OCI-LY3 (cell line): ENCODE measurements around the gene ZNF627.

Source experiments
- EZH2phosphoT487 ChIP-seq: fragments of 200-600 bp; shearing (Covaris generic); IDR thresholded peaks from 2 replicates; pipeline ENCODE4 v1.6.1; 2018; ENCODE audit warnings: antibody characterized with exemption, mixed run types, low read depth
- TF ChIP-seq, protein P1 (sequence below): fragments of 200-600, 300-600 bp; sonication (generic); IDR thresholded peaks from 2 replicates; pipeline ENCODE4 v1.5.1; 2014; ENCODE audit warnings: antibody characterized with exemption, low read length, low read depth

- TF ChIP-seq, protein P1, sequence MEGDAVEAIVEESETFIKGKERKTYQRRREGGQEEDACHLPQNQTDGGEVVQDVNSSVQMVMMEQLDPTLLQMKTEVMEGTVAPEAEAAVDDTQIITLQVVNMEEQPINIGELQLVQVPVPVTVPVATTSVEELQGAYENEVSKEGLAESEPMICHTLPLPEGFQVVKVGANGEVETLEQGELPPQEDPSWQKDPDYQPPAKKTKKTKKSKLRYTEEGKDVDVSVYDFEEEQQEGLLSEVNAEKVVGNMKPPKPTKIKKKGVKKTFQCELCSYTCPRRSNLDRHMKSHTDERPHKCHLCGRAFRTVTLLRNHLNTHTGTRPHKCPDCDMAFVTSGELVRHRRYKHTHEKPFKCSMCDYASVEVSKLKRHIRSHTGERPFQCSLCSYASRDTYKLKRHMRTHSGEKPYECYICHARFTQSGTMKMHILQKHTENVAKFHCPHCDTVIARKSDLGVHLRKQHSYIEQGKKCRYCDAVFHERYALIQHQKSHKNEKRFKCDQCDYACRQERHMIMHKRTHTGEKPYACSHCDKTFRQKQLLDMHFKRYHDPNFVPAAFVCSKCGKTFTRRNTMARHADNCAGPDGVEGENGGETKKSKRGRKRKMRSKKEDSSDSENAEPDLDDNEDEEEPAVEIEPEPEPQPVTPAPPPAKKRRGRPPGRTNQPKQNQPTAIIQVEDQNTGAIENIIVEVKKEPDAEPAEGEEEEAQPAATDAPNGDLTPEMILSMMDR, result no peak
- no peak for TF ChIP-seq EZH2phosphoT487
Measured at GRCh38 chr19:11554160-11554559, 43.1 kb upstream of the ZNF627 start.
